Kidney (tissue), 14 donors: ENCODE measurements around the gene CHD9. TPM values are rescaled to one million over a fixed set of nuclear protein-coding genes. Genes with fewer than 3 reads are reported as not detected.

ENCODE experiments used
- DNase-seq, 5 donors: peaks; one replicate each; pipeline ENCODE4 v3.0.0-alpha.2; 2013 to 2020
- FAIRE-seq: peaks from 2 replicates; lab custom pipeline; 2012; peaks lifted over from hg19 to GRCh38; lab: Jason Lieb, UNC
- H3K27ac ChIP-seq, 2 donors: one replicate each; pipeline ENCODE4 v1.7.0; 2013; ENCODE audit warnings: low read depth in 2 of 2, low read length in 2 of 2, inconsistent platforms in 1 of 2
- H3K27me3 ChIP-seq: one replicate; pipeline ENCODE4 v1.7.1; 2013; ENCODE audit warnings: low read length, inconsistent platforms; ENCODE audit not compliant: control insufficient read depth, insufficient read depth
- H3K36me3 ChIP-seq, 3 donors: one replicate each; pipeline versions ENCODE4 v1.7.0 to v1.7.1; 2013; ENCODE audit warnings: low read length in 3 of 3, control low read depth in 1 of 3, inconsistent platforms in 1 of 3; ENCODE audit not compliant: insufficient read depth in 3 of 3, control insufficient read depth in 2 of 3
- H3K4me1 ChIP-seq, 3 donors: one replicate each; pipeline versions ENCODE4 v1.7.0 to v1.7.1; 2013; ENCODE audit warnings: low read length in 3 of 3, inconsistent platforms in 1 of 3, low read depth in 1 of 3; ENCODE audit not compliant: control insufficient read depth in 2 of 3, insufficient read depth in 2 of 3
- H3K4me3 ChIP-seq, 3 donors: one replicate each; pipeline versions ENCODE4 v1.7.0 to v1.8.1; 2013; ENCODE audit warnings: low read length in 3 of 3, control low read depth in 1 of 3, inconsistent platforms in 1 of 3
- H3K9ac ChIP-seq, 3 donors: one replicate each; pipeline versions ENCODE4 v1.7.0 to v1.7.1; 2013; ENCODE audit warnings: low read length in 3 of 3, control low read depth in 1 of 3, inconsistent platforms in 1 of 3
- H3K9me3 ChIP-seq, 3 donors: one replicate each; pipeline versions ENCODE4 v1.7.0 to v1.7.1; 2013; ENCODE audit warnings: low read length in 3 of 3, control low read depth in 1 of 3, inconsistent platforms in 1 of 3; ENCODE audit not compliant: control insufficient read depth in 2 of 3, insufficient read depth in 1 of 3
- CTCF ChIP-seq: IDR thresholded peaks from 3 replicates; pipeline ENCODE4 v1.5.1; 2012; ENCODE audit warnings: mild to moderate bottlenecking, moderate library complexity, borderline replicate concordance; ENCODE audit not compliant: insufficient read depth; ENCODE audit errors: extremely low read depth
- intact Hi-C: fragments of 100-400 bp; cut with DNase I; formaldehyde crosslinking; loops from one replicate; pipeline ENCODE4 v1.11.1; 2022
- polyA plus RNA-seq: library from polyadenylated mRNA; stranded (reverse); fragments of 350-450 nt; fragmentation: Illumina TruSeq; extraction: RNeasy Lipid Tissue Mini Kit (QIAGEN cat#74804); gene quantifications from one replicate; pipeline ENCODE4 v1.2.3, GENCODE V29; 2014; ENCODE audit warnings: low read depth, low replicate concordance; ENCODE audit not compliant: insufficient read depth
- total RNA-seq: library from RNA; stranded (reverse); fragmentation: NEBNext Ultra II Directional; extraction: Animal tissue kit (Norgen Biotek cat#: 25700); gene quantifications from one replicate; pipeline ENCODE4 v1.2.1, GENCODE V29; 2021
- donor health status: control.
- donor health status: control.
- donor health status: control.
- donor health status: control.
- donor health status: control.
- donor health status: DM: yes; HTN: yes; CAD: no.
- donor health status: Normal renal cell carcinoma (clear cell type).

The CHD9 gene
- total and polyA plus RNA-seq, 2 donors from 2014 or later, result 9.4 to 83.7 TPM

GRCh38 chr16:53187775-53188174 lies 133.0 kb downstream of the CHD9 start:
- no peak overlapping the region for H3K4me3 ChIP-seq
- H3K4me1 ChIP-seq, result peaks cover 0 to 22% (median 7%) of the 10 kb centered on the region in 3 donors
- H3K27ac ChIP-seq, result no peak overlapping the region
- H3K9ac ChIP-seq, result no peak overlapping the region
- no peak for TF ChIP-seq CTCF
- FAIRE-seq, result no peak
- no peaks in the 10 kb centered on the region for H3K27me3 ChIP-seq
- no peaks in the 10 kb centered on the region for H3K36me3 ChIP-seq
- H3K9me3 ChIP-seq, result no peaks in the 10 kb centered on the region
- DNase-seq, result no peak
- intact Hi-C loops, result no loop called here

DNA sequence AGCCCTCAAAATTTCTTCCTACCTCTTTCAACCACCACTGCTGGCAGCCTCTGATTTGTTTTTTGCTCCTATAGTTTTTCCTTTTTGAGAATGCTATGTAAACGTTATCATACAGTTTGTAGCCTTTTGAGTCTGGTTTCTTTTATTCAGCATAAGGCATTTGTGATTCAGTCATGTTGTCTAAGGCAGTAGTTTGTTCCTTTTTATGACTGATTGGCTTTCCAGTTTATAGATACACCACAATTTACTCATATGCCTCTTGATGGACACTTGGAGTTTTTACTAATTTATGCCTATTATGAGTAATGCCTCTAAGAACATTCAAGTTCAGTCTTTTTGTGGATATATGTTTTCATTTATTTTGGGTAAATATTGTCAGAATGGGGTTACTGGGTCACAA lies 136.6 kb downstream of the CHD9 start:
- intact Hi-C loops, result no loop called here
- H3K9me3 ChIP-seq, result no peaks in the 10 kb centered on the region
- H3K36me3 ChIP-seq, result no peaks in the 10 kb centered on the region
- H3K27me3 ChIP-seq, result no peaks in the 10 kb centered on the region
- FAIRE-seq, result no peak
- H3K4me1 ChIP-seq, result peaks cover 0 to 4% (median 0%) of the 10 kb centered on the region in 3 donors
- DNase-seq, result no peak
- H3K27ac ChIP-seq, result no peak overlapping the region
- H3K9ac ChIP-seq, result no peak overlapping the region
- TF ChIP-seq CTCF, result no peak
- H3K4me3 ChIP-seq, result no peak overlapping the region

GRCh38 chr16:53198933-53199332 lies 144.1 kb downstream of the CHD9 start:
- H3K4me1 ChIP-seq, result peaks cover 0 to 5% (median 0%) of the 10 kb centered on the region in 3 donors
- FAIRE-seq, result no peak

More at GRCh38 chr16:53198933-53199332, 144.1 kb downstream of the CHD9 start:
- Histone ChIP-seq H3K9ac (no peak overlapping the region), H3K27me3 (no peaks in the 10 kb centered on the region), H3K9me3 (no peaks in the 10 kb centered on the region), H3K4me3 (no peak overlapping the region), H3K36me3 (no peaks in the 10 kb centered on the region), H3K27ac (no peak overlapping the region)
- no peak for TF ChIP-seq CTCF
- no peak for DNase-seq
- intact Hi-C loops, result no loop called here
